Prostate gland (tissue), 2 donors: ENCODE data around the gene RNU6-1. TPM values are rescaled to one million over a fixed set of nuclear protein-coding genes. Genes with fewer than 3 reads are reported as not detected.

ENCODE experiments used
- DNase-seq: peaks from one replicate; pipeline ENCODE4 v3.0.0-alpha.2; 2019; ENCODE audit warnings: low spot score
- H3K27ac ChIP-seq, 2 donors: fragments of 200-600 bp; sonication (generic); 2 replicates each; pipeline ENCODE4 v1.5.1; 2017 to 2019
- H3K27me3 ChIP-seq: fragments of 200-600 bp; sonication (generic); replicated peaks from 2 replicates; pipeline ENCODE4 v1.5.1; 2019; ENCODE audit not compliant: insufficient read depth
- H3K36me3 ChIP-seq, 2 donors: fragments of 200-600 bp; sonication (generic); 1 replicate in 1 of 2; 2 replicates in 1 of 2; pipeline versions ENCODE4 v1.5.1 to v1.8.1; 2017 to 2019
- H3K4me1 ChIP-seq: fragments of 200-600 bp; sonication (generic); replicated peaks from 2 replicates; pipeline ENCODE4 v1.5.1; 2019
- H3K4me3 ChIP-seq, 2 donors: fragments of 200-600 bp; sonication (generic); 2 replicates each; pipeline ENCODE4 v1.5.1; 2017 to 2019
- H3K9me3 ChIP-seq: fragments of 200-600 bp; sonication (generic); 2 replicates; pipeline ENCODE4 v1.5.1; 2017
- POLR2A ChIP-seq: fragments of 450-650 bp; IDR thresholded peaks from one replicate; pipeline ENCODE4 v1.6.1; 2016; ENCODE audit warnings: antibody characterized with exemption, mild to moderate bottlenecking
- POLR2AphosphoS5 ChIP-seq: sonication (generic); formaldehyde crosslinking; IDR thresholded peaks from one replicate; pipeline ENCODE4 v1.6.1; 2017; ENCODE audit warnings: antibody characterized with exemption
- WGBS: methylation state at CpG from one replicate; pipeline ENCODE4 v1.1.5; 2018; 5-methylcytosine and 5-hydroxymethylcytosine counted together
- intact Hi-C: fragments of 100-400 bp; cut with DNase I; formaldehyde crosslinking; loops from one replicate; pipeline ENCODE4 v1.14.2; 2022
- total RNA-seq, 2 donors: library from RNA; depleted of rRNA; stranded (reverse); fragments of >200 nt; gene quantifications; one replicate each; pipeline ENCODE4 v1.1.0, GENCODE V29; 2016
- TF ChIP-seq, protein P1 (sequence below), 4 experiments: fragments of 200-600 bp in 2 of 4; fragments of 450-650 bp in 2 of 4; sonication (generic) in 2 of 4; IDR thresholded peaks; 1 replicate in 3 of 4; 2 replicates in 1 of 4; pipeline ENCODE4 v1.5.1; 2016 to 2019; ENCODE audit warnings: antibody characterized with exemption in 4 of 4, mild to moderate bottlenecking in 2 of 4, moderate library complexity in 2 of 4

The RNU6-1 gene
- total RNA-seq, 2 donors from 2014 or later: not detected

DNA sequence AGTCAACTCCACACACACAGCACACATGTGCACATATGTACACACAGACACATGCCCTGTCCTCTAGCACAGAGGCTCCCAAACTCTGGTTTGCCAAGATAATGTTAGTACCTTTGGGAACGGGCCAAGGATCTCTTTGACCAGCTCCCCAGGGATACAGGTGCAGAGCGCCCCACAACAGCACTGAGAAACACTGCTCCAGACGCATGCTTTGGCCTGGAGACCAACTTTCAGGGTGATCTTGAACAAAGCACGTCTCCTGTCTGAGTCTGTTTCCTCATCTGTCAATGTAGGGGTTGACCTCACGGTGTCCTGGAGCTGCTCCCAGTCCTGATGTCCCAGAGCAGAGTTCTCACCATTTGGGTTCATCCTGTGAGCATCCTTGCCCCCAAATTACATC, 30.4 kb downstream of the RNU6-1 start:
- no peak overlapping the region for H3K27ac ChIP-seq
- TF ChIP-seq POLR2A (no peak), POLR2AphosphoS5 (no peak)
- TF ChIP-seq, protein P1, sequence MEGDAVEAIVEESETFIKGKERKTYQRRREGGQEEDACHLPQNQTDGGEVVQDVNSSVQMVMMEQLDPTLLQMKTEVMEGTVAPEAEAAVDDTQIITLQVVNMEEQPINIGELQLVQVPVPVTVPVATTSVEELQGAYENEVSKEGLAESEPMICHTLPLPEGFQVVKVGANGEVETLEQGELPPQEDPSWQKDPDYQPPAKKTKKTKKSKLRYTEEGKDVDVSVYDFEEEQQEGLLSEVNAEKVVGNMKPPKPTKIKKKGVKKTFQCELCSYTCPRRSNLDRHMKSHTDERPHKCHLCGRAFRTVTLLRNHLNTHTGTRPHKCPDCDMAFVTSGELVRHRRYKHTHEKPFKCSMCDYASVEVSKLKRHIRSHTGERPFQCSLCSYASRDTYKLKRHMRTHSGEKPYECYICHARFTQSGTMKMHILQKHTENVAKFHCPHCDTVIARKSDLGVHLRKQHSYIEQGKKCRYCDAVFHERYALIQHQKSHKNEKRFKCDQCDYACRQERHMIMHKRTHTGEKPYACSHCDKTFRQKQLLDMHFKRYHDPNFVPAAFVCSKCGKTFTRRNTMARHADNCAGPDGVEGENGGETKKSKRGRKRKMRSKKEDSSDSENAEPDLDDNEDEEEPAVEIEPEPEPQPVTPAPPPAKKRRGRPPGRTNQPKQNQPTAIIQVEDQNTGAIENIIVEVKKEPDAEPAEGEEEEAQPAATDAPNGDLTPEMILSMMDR (IDR thresholded peaks at IDR 0.05): no peak
- H3K4me3 ChIP-seq: no peak overlapping the region
- 98% methylated on average over 5 of the region's 5 CpGs for WGBS
- no peaks in the 10 kb centered on the region for H3K27me3 ChIP-seq
- H3K9me3 ChIP-seq: no peaks in the 10 kb centered on the region
- no peaks in the 10 kb centered on the region for H3K4me1 ChIP-seq
- DNase-seq: no peak
- intact Hi-C loops: no loop called here
- peaks cover 0 to 4% of the 10 kb centered on the region in 2 donors for H3K36me3 ChIP-seq

DNA sequence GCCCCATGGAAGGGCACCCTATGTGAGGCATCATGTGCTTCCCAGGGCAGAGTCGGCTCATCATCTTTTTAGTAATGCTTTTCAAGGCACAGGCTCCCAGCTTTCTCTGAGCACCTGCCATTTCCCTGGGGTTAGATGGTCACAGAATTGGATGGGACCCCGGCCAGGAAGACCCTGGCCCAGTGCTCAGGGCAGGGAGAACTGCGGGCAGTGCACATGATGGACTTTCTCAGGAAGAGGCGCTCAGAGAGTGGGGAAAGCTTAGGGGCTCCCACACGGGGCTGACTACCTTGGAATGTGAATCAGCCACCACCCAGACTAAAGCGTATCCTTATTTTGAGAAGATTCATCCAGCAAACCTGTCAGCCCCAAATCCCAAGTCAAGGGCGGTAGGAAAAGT, 31.0 kb downstream of the RNU6-1 start:
- Histone ChIP-seq H3K27me3 (no peaks in the 10 kb centered on the region), H3K27ac (no peak overlapping the region), H3K36me3 (peaks cover 0 to 4% of the 10 kb centered on the region in 2 donors), H3K4me1 (no peaks in the 10 kb centered on the region), H3K9me3 (no peaks in the 10 kb centered on the region), H3K4me3 (no peak overlapping the region)
- WGBS: 94% methylated on average over 7 of the region's 7 CpGs
- TF ChIP-seq, protein P1 (IDR thresholded peaks at IDR 0.05): no peak
- TF ChIP-seq POLR2AphosphoS5 (no peak), POLR2A (no peak)
- no peak for DNase-seq
- intact Hi-C loops: no loop called here

DNA sequence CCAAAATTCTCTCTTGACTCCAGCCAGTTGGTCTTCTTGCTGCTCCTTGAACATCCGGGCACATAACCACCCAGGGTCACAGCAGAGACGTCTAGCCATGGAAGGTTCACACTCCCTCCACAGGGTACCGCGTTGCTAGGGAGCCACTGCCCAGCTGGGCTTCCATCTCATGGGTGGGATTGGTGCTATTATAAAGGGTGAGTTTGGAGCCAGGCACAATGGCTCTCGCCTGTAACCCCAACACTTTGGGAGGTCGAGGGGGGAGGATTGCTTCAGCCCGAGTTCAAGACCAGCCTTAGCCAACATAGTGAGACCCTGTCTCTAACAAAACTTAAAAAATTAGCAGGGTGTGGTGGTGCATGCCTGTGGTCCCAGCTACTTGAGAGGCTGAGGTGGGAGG, 32.0 kb downstream of the RNU6-1 start:
- H3K4me1 ChIP-seq: no peaks in the 10 kb centered on the region
- H3K36me3 ChIP-seq: peaks cover 0 to 4% of the 10 kb centered on the region in 2 donors
- no peak overlapping the region for H3K27ac ChIP-seq
- no peak for DNase-seq
- intact Hi-C loops: no loop called here
- no peak overlapping the region for H3K4me3 ChIP-seq
- TF ChIP-seq POLR2AphosphoS5 (no peak), POLR2A (no peak)
- TF ChIP-seq, protein P1 (IDR thresholded peaks at IDR 0.05): no peak
- no peaks in the 10 kb centered on the region for H3K27me3 ChIP-seq
- no peaks in the 10 kb centered on the region for H3K9me3 ChIP-seq
- 97% methylated on average over 7 of the region's 7 CpGs for WGBS

DNA sequence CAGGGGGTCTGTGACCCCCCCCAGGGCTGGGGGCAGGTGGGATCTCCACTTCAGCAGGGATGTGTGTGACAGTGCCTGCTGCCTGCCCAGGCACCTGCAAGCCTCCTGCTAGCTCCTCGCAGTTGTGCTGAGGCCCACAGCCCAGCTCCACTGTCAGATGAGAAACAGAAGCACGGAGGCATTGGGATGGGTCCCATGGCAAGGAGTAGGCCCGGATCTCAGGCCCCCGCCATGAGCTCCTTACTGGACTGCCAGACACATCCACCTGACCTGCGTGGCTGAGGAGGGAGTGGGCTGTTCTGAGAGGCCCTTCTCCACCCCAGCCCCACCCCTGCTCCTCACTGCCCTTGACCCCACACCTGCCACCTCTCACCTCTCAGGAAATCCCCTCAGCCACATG, 32.7 kb downstream of the RNU6-1 start:
- H3K27me3 ChIP-seq: no peaks in the 10 kb centered on the region
- TF ChIP-seq POLR2AphosphoS5 (no peak), POLR2A (no peak)
- TF ChIP-seq, protein P1 (IDR thresholded peaks at IDR 0.05): no peak
- no peaks in the 10 kb centered on the region for H3K4me1 ChIP-seq
- no peak overlapping the region for H3K4me3 ChIP-seq
- no peak overlapping the region for H3K27ac ChIP-seq
- 97% methylated on average over 4 of the region's 5 CpGs for WGBS
- no peaks in the 10 kb centered on the region for H3K9me3 ChIP-seq
- intact Hi-C loops: no loop called here
- DNase-seq: no peak
- peaks cover 0 to 4% of the 10 kb centered on the region in 2 donors for H3K36me3 ChIP-seq

DNA sequence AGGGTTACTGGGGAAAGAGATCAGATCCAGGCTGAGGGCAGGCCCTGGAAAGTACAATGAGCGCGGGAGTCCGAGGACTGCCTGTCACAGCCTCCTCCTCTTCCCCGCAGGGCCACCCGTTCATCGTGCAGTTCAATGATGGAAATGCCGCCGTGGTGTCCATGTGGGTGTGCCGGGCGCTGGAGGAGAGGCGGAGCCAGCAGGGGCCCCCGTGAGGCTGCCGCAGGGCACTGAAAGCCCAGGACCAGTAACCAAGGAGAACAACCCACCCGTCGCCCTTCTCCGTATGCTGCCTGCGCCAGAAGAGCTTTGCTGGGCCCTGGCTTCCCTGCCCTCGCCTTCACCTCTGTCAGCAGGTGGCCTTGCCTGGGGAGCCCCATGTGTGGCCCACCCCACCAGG, 33.3 kb downstream of the RNU6-1 start:
- no peaks in the 10 kb centered on the region for H3K27me3 ChIP-seq
- WGBS: 92% methylated on average over 18 of the region's 18 CpGs
- no peaks in the 10 kb centered on the region for H3K9me3 ChIP-seq
- TF ChIP-seq POLR2A (no peak), POLR2AphosphoS5 (no peak)
- TF ChIP-seq, protein P1 (IDR thresholded peaks at IDR 0.05): no peak
- no peaks in the 10 kb centered on the region for H3K4me1 ChIP-seq
- intact Hi-C loops: no loop called here
- peaks cover 0 to 4% of the 10 kb centered on the region in 2 donors for H3K36me3 ChIP-seq
- no peak for DNase-seq
- H3K27ac ChIP-seq: no peak overlapping the region
- H3K4me3 ChIP-seq: no peak overlapping the region
